Esophagus muscularis mucosa (tissue), 4 donors: ENCODE measurements around the gene ZFYVE19.

Experiments used
- EP300 ChIP-seq: sonication (generic); formaldehyde crosslinking; IDR thresholded peaks from one replicate; pipeline ENCODE4 v1.6.1; 2017; ENCODE audit warnings: antibody characterized with exemption
- POLR2A ChIP-seq: fragments of 450-650 bp; IDR thresholded peaks from one replicate; pipeline ENCODE4 v1.6.1; 2017; ENCODE audit warnings: antibody characterized with exemption, moderate library complexity, mild to moderate bottlenecking, low read depth
- POLR2AphosphoS5 ChIP-seq, 2 donors: sonication (generic); formaldehyde crosslinking; IDR thresholded peaks; one replicate each; pipeline ENCODE4 v1.6.1; 2017; ENCODE audit warnings: antibody characterized with exemption in 2 of 2
- TF ChIP-seq, protein P1 (sequence below), 3 experiments: fragments of 200-600 bp in 2 of 3; fragments of 450-650 bp in 1 of 3; sonication (generic) in 2 of 3; IDR thresholded peaks; one replicate each; pipeline ENCODE4 v1.5.1; 2017 to 2019; ENCODE audit warnings: antibody characterized with exemption in 3 of 3, mild to moderate bottlenecking in 2 of 3, moderate library complexity in 1 of 3

DNA sequence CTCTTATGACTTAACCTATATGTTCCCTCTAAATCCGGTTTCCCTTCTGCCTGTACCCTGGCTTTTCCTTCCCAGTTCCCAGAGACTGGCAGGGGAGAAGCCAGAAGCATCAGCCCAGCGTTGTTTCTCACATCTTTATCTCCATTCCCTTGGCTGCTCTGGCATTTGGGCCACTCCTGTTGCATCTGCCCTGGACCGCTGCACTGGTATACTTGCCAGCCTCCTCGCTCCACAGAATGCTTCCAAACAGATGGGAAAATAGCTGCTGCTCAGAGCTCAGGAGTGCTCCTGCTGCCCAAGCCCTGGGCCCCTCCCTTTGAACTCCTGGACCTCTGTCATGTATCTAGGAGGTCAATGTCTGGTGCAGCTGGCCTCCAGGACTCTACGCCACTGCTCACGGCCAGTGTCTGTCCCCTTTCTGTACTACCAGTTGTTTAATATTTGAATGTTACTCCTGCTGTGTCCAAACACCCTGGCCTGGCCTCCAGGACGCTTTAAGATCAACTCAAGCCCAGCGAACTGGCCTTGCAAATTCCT, 43.8 kb downstream of the ZFYVE19 start:
- TF ChIP-seq, protein P1, sequence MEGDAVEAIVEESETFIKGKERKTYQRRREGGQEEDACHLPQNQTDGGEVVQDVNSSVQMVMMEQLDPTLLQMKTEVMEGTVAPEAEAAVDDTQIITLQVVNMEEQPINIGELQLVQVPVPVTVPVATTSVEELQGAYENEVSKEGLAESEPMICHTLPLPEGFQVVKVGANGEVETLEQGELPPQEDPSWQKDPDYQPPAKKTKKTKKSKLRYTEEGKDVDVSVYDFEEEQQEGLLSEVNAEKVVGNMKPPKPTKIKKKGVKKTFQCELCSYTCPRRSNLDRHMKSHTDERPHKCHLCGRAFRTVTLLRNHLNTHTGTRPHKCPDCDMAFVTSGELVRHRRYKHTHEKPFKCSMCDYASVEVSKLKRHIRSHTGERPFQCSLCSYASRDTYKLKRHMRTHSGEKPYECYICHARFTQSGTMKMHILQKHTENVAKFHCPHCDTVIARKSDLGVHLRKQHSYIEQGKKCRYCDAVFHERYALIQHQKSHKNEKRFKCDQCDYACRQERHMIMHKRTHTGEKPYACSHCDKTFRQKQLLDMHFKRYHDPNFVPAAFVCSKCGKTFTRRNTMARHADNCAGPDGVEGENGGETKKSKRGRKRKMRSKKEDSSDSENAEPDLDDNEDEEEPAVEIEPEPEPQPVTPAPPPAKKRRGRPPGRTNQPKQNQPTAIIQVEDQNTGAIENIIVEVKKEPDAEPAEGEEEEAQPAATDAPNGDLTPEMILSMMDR (IDR thresholded peaks at IDR 0.05): no peak
- TF ChIP-seq POLR2A (no peak), POLR2AphosphoS5 (IDR thresholded peaks at IDR 0.05) (no peak), EP300 (no peak)
